Activated effector memory CD4-positive, alpha-beta T cell treated with Interleukin-2 at 50 U/mL for 16 hours (primary cell): ENCODE data around the gene ABTB2.

ENCODE experiments used
- DNase-seq: peaks from one replicate; pipeline ENCODE4 v3.0.0-alpha.2; 2020

The ABTB2 gene

GRCh38 chr11:34161361-34161760 lies 196.4 kb downstream of the ABTB2 start:
- DNase-seq, result no peak

DNA sequence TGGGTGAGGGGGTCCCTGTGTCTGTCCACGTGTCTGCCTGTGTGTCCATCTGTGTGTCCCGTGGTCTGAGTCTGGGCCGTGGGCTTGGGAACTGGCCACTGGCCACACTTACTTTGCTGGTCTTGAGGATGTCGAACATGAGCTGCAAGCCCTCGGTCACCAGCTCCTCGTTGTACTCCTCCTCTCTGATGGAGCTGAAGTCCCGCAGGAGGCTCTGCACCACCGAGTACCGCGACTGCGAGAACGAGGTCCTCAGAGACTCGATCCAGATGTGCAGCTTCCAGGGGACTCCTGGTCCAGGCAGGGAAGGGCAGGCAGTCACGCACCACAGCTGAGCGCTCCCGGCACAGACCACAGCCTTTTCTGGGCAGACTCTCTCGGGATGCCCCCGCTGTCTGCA lies 197.0 kb downstream of the ABTB2 start:
- no peak for DNase-seq

DNA sequence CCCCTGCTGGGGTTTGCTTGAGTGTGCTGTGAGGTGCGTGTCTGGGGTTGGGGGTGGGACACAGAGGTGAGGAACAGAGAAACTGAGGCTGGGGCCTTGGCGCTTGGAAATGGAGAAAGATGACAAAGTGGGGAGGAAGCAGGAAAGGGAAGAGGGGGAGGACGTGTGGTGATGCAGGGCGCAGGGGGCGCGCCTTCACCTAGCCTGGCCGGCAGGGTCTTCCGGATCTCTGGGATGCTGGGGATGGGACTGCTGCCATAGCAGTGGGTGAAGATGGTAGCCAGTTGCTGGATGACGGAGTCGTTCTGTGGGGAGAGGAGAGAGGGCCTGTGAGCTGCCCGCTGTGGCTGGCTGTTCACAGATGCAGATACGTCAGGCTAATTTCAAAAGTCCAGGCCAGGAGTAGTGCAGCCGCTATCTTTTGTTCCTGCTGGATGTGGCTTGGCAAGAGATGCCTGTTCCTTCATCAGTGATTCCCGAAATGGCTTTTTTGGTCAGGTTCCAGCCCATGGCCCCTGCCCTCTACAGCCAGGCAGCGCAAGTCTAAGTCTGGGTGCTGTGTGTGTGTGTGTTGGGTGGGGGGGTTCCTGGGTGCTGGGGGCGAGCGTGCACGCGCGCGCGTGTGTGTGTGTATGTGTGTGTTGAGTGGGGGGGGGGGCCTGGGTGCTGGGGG lies 197.6 kb downstream of the ABTB2 start:
- DNase-seq, result no peak

DNA sequence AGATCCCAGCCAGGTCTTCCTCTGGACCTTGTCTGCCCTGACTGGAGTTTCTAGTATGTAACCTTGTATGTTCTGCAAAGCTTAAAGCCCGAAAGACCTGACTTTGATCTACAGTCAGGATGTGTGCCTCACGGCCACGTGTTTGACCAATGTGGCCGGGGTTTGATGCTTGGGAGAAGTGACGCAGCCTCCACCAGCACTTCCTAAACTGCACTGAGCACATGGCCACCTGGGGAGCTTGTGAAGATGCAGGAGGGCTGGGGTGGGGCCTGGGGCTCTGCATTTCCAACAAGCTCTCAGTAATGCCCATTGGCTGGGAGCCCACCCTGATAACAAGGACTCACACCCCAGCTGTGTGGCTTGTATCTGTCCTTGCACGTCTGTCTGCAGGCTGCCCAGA lies 199.1 kb downstream of the ABTB2 start:
- no peak for DNase-seq

DNA sequence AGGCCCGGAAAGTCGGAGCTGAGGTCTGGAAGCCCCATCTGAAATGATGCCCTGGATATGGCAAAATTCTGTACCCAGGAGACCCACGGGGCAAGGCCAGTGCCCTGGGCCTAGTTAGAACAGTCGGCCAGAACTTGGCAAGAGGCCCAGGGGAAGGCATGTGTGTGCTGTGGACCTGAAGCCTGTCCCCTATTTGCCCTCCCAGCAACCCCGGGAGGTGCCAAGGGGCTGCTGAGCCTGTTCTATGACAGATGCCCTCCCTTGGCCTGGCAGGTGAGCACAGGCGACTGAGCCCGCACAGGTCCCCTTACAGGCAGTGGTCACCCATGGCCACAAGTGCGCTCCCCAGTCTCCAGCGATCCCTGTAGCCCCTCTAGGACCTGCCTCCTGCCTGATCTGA lies 200.6 kb downstream of the ABTB2 start:
- no peak for DNase-seq

- DNase-seq, result no peak
Measured at GRCh38 chr11:34155757-34156062, 202.1 kb downstream of the ABTB2 start.

GRCh38 chr11:34155057-34155756 lies 202.6 kb downstream of the ABTB2 start:
- no peak for DNase-seq

GRCh38 chr11:34154059-34154875 lies 203.5 kb downstream of the ABTB2 start:
- no peak for DNase-seq

GRCh38 chr11:34151916-34152845 lies 205.6 kb downstream of the ABTB2 start:
- no peak for DNase-seq

GRCh38 chr11:34151166-34151565 lies 206.6 kb downstream of the ABTB2 start:
- no peak for DNase-seq

- no peak for DNase-seq
Measured at GRCh38 chr11:34150494-34151151, 207.2 kb downstream of the ABTB2 start.

- no peak for DNase-seq
Measured at GRCh38 chr11:34149786-34150185, 208.0 kb downstream of the ABTB2 start.

- no peak for DNase-seq
Measured at GRCh38 chr11:34149274-34149673, 208.5 kb downstream of the ABTB2 start.

GRCh38 chr11:34148504-34149165 lies 209.2 kb downstream of the ABTB2 start:
- DNase-seq, result no peak

DNA sequence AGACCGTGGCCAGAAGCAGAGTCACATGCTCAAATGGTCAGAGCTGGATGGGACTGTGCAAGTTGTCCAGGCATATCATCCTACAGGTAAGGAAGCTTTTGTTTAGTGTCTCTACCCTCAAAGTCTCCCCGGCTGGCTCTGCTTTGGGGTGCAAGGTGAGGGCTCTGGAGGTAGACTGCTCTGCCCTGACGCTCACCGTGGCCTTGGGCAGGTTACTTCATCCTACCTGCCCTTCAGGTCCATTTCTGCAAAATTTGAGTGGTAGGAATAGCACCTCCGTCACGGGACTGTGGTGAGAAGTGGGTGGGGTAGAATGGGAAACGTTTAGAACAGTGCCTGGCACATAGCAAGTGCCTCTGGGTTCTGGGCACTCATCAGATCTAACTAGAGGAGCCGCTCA lies 210.2 kb downstream of the ABTB2 start:
- DNase-seq, result no peak

- no peak for DNase-seq
Measured at GRCh38 chr11:34146866-34147265, 210.9 kb downstream of the ABTB2 start.

DNA sequence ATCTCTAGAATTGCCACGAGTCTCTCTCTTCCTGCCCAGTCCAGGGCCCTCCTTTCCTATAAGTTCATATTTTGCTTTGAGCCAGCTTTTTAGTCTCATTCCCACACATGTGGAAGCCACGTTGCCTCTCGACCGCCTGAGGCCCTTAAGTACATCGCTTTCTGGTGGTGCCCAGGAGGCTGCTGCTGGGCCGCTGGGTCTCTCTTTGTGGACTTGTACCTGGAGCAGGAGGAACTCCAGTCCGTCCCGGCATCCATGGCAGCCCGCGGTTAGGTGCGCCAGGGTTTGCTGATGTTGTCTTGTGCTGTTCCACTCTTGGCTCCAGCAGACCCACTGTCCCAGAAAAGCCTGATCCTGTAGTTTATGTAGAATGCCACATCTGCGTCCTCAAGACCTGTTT lies 211.4 kb downstream of the ABTB2 start:
- DNase-seq, result no peak

GRCh38 chr11:34145847-34146381 lies 211.9 kb downstream of the ABTB2 start:
- DNase-seq, result no peak

GRCh38 chr11:34145073-34145472 lies 212.7 kb downstream of the ABTB2 start:
- DNase-seq, result no peak

DNA sequence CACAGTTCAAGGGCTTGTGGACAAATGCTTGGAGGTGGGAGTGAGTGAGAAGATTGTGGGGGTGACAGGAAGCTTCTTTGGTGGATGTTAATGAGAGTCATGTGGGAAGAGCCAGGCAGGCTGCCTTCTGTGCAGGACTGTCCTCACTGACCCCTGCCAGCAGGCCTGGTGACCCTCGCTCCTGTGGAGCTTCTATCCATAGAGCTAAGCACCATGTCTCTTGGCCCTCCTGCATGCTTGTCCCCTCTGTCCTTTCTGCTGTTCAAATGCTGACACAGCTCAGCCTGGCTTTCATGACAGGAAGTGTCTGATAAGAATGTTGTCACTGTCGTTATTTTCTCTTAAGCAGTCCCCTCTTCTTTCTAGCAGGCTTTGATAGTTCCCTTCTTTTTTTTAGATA lies 214.8 kb downstream of the ABTB2 start:
- DNase-seq, result no peak

DNA sequence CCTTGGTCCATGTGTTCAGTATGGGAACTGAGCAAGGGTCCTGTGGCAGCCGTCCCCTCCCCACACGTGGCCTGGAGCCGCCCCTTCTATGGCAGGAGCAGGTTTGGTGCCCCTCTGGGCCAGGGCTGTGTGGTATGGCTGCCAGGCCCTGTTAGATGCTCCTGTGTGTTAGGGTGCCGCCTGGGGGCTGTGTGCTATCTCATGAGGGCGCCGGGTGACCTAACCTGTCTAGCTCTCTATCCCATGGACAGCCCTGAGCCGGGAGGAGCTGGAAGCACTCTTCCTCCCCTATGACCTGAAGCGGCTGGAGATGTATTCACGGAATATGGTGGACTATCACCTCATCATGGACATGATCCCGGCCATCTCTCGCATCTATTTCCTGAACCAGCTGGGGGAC lies 217.7 kb downstream of the ABTB2 start:
- DNase-seq, result no peak

GRCh38 chr11:34139346-34139745 lies 218.5 kb downstream of the ABTB2 start:
- no peak for DNase-seq
